ACC112 (cell line): ENCODE data around the gene FOXN1.
"Not testable (repeated sequence)": the region's sequence is repeated elsewhere in the genome, so short reads cannot be mapped to it uniquely, and the experiment has no call there.

ENCODE experiments used
- H2AFZ ChIP-seq: fragments of 200-600 bp; sonication (generic); one replicate; pipeline ENCODE4 v1.6.0; 2017; ENCODE audit warnings: antibody characterized with exemption, low read length; ENCODE audit not compliant: unreplicated experiment
- H3K27ac ChIP-seq: fragments of 200-600 bp; sonication (generic); 2 replicates; pipeline ENCODE4 v1.5.1; 2014; ENCODE audit warnings: low read depth, mild to moderate bottlenecking, antibody characterized with exemption, low read length, moderate library complexity
- H3K27me3 ChIP-seq: fragments of 200-600 bp; sonication (generic); 2 replicates; pipeline ENCODE4 v1.6.1; 2014; ENCODE audit warnings: mild to moderate bottlenecking, antibody characterized with exemption, low read length, moderate library complexity, mixed read lengths; ENCODE audit not compliant: insufficient read depth
- H3K36me3 ChIP-seq: fragments of 200-600 bp; sonication (generic); 2 replicates; pipeline ENCODE4 v1.6.1; 2016; ENCODE audit warnings: mild to moderate bottlenecking, antibody characterized with exemption, low read length, moderate library complexity, mixed read lengths; ENCODE audit not compliant: insufficient read depth
- H3K4me1 ChIP-seq: fragments of 200-600 bp; sonication (generic); one replicate; pipeline ENCODE4 v1.6.1; 2016; ENCODE audit warnings: low read length, mixed read lengths; ENCODE audit not compliant: insufficient read depth, unreplicated experiment, control insufficient read depth
- H3K4me3 ChIP-seq: fragments of 200-600 bp; sonication (generic); 2 replicates; pipeline ENCODE4 v1.5.1; 2014; ENCODE audit warnings: mild to moderate bottlenecking, low read depth, low read length
- H3K79me2 ChIP-seq: fragments of 200-600 bp; sonication (generic); one replicate; pipeline ENCODE4 v1.6.0; 2016; ENCODE audit warnings: low read length; ENCODE audit not compliant: control insufficient read depth, unreplicated experiment, insufficient read depth

Gene FOXN1

DNA sequence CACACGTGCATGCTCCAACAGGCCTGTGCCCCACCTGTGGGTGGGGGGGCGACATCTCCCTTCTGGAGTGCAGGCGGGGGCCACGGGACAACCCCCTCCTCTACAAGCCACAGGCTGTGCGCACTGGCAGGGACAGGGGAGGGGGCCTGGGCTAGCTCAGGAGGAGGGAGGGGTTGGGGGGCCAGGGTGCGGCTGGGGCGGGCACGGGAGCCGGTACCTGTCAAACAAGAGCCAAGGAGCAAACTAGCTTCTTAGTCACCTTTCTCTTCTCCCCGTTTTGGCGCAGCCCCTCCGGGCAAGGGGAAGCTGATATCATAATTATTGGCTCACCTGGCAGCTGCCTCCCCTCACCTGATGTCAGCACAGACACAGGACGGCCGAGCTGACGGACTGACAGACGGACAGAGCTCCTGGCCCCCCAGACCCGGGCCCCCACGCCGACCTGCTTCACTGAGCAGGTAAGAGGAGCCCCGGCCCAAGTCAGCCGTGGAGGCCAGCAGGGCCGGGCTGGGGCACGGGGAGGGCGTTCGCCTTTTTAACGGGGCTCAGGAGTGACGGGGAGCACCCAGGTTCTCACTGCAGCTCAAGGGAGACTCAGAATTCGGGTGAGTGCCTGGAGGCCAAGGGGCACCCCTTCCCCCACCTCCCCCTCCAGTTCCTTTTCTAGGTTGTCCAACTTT lies at the start of gene FOXN1:
Gene FOXN1, plus strand, starts transcription at position 363 of the 680 bp plus-strand sequence. CDS start 17,622 bp downstream, outside the sequence.
- Histone ChIP-seq H3K4me1 (no peaks in the 10 kb centered on the region), H2AFZ (no peak within 1 kb of the TSS), H3K36me3 (no peaks in the 10 kb centered on the region), H3K79me2 (no peaks in the 10 kb centered on the region), H3K27me3 (peaks cover 34% of the 10 kb centered on the region), H3K4me3 (no peak within 1 kb of the TSS), H3K27ac (no peak within 1 kb of the TSS)

- Histone ChIP-seq H3K36me3 (no peaks in the 10 kb centered on the region), H3K27me3 (no peaks in the 10 kb centered on the region; the same call in 1 of the 2 replicates), H3K79me2 (no peaks in the 10 kb centered on the region), H3K27ac (no peak overlapping the region), H3K4me1 (no peaks in the 10 kb centered on the region), H2AFZ (no peak overlapping the region), H3K4me3 (no peak overlapping the region)
Measured at GRCh38 chr17:28457890-28458289, 48.3 kb upstream of the FOXN1 start.

- not testable (repeated sequence) for H3K36me3 ChIP-seq, H3K27me3 ChIP-seq, H3K27ac ChIP-seq, H3K4me3 ChIP-seq, H3K4me1 ChIP-seq, H2AFZ ChIP-seq, H3K79me2 ChIP-seq
Measured at GRCh38 chr17:28458881-28459280, 47.3 kb upstream of the FOXN1 start.

- Histone ChIP-seq H3K4me1 (no peaks in the 10 kb centered on the region), H2AFZ (no peak overlapping the region), H3K36me3 (no peaks in the 10 kb centered on the region), H3K27ac (no peak overlapping the region), H3K27me3 (no peaks in the 10 kb centered on the region; the same call in 1 of the 2 replicates), H3K4me3 (no peak overlapping the region), H3K79me2 (no peaks in the 10 kb centered on the region)
Measured at GRCh38 chr17:28460901-28461300, 45.2 kb upstream of the FOXN1 start.

- no peak overlapping the region for H3K4me3 ChIP-seq
- no peak overlapping the region for H3K27ac ChIP-seq
- H3K4me1 ChIP-seq, result peaks cover 7% of the 10 kb centered on the region
- H3K27me3 ChIP-seq, result peaks cover 13% of the 10 kb centered on the region; the same call in 1 of the 2 replicates
- H3K36me3 ChIP-seq, result no peaks in the 10 kb centered on the region
- no peaks in the 10 kb centered on the region for H3K79me2 ChIP-seq
- no peak overlapping the region for H2AFZ ChIP-seq
Measured at GRCh38 chr17:28466001-28466400, 40.1 kb upstream of the FOXN1 start.

GRCh38 chr17:28466521-28467048 lies 39.6 kb upstream of the FOXN1 start:
- Histone ChIP-seq H3K27me3 (peaks cover 13% of the 10 kb centered on the region; the same call in 1 of the 2 replicates), H3K79me2 (no peaks in the 10 kb centered on the region), H3K36me3 (no peaks in the 10 kb centered on the region), H2AFZ (no peak overlapping the region), H3K4me1 (peaks cover 7% of the 10 kb centered on the region), H3K4me3 (no peak overlapping the region), H3K27ac (no peak overlapping the region)

GRCh38 chr17:28467456-28468025 lies 38.6 kb upstream of the FOXN1 start:
- H2AFZ ChIP-seq, result no peak overlapping the region
- H3K27ac ChIP-seq, result no peak overlapping the region
- peaks cover 16% of the 10 kb centered on the region; the same call in 1 of the 2 replicates for H3K27me3 ChIP-seq
- no peaks in the 10 kb centered on the region for H3K79me2 ChIP-seq
- H3K4me3 ChIP-seq, result no peak overlapping the region
- peaks cover 7% of the 10 kb centered on the region for H3K4me1 ChIP-seq
- H3K36me3 ChIP-seq, result no peaks in the 10 kb centered on the region

DNA sequence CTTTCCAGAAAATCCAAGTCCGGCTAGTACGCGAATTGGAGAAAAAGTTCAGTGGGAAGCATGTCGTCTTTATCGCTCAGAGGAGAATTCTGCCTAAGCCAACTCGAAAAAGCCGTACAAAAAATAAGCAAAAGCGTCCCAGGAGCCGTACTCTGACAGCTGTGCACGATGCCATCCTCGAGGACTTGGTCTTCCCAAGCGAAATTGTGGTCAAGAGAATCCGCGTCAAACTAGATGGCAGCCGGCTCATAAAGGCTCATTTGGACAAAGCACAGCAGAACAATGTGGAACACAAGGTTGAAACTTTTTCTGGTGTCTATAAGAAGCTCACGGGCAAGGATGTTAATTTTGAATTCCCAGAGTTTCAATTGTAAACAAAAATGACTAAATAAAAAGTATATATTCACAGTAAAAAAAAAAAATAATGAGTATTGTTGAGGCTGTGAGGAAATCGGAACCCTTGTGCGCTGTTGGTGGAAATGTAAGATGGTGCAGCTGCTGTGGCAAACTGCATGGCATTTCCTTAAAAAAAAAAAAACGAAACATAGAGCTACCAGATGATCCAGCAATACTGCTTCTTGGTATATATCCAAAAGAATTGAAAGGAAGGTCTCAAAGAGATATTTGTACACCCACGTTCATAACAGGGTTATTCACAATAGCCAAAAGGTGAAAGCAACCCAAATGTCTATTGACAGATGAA lies 38.0 kb upstream of the FOXN1 start:
- not testable (repeated sequence) for H3K36me3 ChIP-seq, H3K79me2 ChIP-seq, H3K4me1 ChIP-seq, H2AFZ ChIP-seq, H3K27ac ChIP-seq, H3K4me3 ChIP-seq
- peaks cover 17% of the 10 kb centered on the region; the same call in 1 of the 2 replicates for H3K27me3 ChIP-seq

- no peak overlapping the region for H2AFZ ChIP-seq
- no peaks in the 10 kb centered on the region for H3K79me2 ChIP-seq
- H3K4me3 ChIP-seq, result no peak overlapping the region
- H3K27me3 ChIP-seq, result peaks cover 18% of the 10 kb centered on the region; the same call in 1 of the 2 replicates
- H3K36me3 ChIP-seq, result no peaks in the 10 kb centered on the region
- no peak overlapping the region for H3K27ac ChIP-seq
- H3K4me1 ChIP-seq, result peaks cover 7% of the 10 kb centered on the region
Measured at GRCh38 chr17:28468781-28469180, 37.4 kb upstream of the FOXN1 start.

DNA sequence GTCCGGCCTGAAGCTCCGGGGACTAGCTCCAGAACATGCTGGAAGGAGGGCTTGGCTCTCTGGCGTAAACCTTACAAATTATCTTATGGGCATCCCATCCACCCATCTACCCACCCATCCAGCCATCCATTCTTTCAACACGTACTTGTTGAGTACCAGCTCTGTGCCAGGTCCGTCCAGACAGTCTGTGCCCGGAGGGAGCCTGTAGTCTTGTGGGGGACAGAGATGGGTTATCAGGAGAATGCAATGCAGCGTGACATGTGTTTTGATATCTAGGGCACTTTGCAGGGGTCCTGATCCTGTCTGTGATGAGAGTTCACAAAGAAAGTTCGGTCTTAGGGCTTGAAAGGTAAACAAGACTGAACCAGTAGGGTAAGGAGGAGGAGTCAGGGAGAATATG lies 36.8 kb upstream of the FOXN1 start:
- no peak overlapping the region for H3K27ac ChIP-seq
- H3K4me3 ChIP-seq, result no peak overlapping the region
- H3K36me3 ChIP-seq, result no peaks in the 10 kb centered on the region
- H3K27me3 ChIP-seq, result peaks cover 20% of the 10 kb centered on the region; the same call in 1 of the 2 replicates
- peaks cover 7% of the 10 kb centered on the region for H3K4me1 ChIP-seq
- no peak overlapping the region for H2AFZ ChIP-seq
- no peaks in the 10 kb centered on the region for H3K79me2 ChIP-seq
